HG03442 (cell line): Measurements from ENCODE around the gene TSPAN14.

Source experiments
- ATAC-seq: cut with Tn5 transposase; IDR thresholded peaks from one replicate; pipeline ENCODE4 v1.9.1; 2021; ENCODE audit warnings: mild to moderate bottlenecking, moderate library complexity; ENCODE audit not compliant: unreplicated experiment

TSPAN14 gene

DNA sequence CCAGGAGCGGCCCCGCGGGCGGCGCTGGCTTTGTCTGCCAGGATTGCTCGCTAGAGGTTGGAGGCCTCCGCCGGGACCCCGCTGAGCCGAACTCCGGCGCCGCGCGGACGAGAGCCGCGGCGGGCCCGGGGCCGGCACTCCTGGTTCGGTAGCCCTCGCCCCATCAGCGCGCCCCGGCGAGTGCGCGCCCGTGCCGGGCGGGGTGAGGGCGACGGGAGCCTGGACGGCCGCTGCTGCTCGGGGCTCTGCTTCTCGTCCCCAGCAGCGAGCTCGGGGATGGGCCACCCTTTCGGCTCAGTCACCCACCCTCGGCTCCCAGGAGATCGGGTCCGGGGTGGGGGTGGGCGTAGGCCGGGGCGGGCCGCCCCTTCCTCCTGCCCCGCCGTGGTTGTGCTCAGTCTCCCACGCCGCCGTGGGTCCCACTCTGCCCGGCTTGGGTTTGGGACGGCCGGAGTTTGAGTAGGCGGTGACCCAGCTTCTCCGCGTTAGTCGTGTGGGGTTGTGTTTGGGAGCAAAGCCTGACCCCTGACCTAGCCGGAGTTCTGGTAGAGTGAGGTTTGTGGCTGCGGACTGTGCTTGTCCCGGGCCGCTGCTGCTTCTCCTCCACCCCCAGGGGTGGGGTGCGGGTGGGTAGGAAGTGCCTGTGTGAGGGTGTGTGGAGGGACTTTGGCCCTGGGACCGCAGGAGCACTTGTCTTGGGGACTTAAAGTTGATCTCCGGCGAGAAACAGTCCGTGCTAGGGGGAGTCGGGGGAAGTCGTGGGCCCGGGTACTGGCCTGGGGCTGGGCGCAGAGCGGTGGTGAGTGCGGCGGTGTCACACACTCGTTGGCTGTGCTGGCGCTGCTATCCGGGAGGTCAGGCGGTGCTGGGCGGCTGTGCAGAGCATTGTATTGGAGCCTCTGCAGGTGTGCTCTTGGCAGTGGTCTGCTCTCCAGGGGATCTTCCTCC lies 677 bp downstream of the TSPAN14 start:
- ATAC-seq = peak; percentile 15

- ATAC-seq = no peak
Measured at GRCh38 chr10:80455461-80456349, 1.6 kb downstream of the TSPAN14 start.

DNA sequence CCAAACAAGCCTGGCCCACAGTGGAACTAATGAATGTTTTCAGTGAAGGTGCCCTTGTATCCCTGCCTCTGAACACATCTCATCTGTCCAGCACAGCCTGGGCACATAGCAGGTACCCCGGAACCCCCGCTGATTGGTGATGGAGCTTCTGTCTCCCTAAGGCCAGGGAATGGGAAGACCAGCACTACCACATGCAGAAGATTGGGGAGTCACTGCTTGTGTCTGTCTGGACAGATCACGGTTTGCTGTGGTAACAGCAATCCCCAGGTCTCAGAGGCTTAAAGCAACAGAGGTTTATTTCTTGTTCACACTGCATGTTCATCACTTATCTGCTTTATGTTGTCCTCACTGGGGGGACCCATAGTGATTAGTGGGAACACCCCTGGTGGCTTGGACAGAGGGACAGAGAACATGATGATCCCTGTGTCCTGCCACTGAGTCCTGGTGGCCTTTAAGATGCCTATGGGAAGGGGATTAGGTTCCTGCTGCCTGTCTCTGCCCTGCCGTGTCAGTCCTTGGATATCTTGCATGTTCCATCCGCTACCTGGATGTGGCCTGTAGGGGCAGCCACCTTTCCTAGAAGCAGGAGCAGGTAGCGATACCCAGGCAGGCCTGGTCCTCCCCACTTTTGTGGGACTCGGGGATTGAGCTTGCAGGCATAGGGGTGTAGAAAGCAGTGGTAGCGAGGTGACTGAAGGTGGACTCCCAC lies 3.6 kb downstream of the TSPAN14 start:
- no peak for ATAC-seq

DNA sequence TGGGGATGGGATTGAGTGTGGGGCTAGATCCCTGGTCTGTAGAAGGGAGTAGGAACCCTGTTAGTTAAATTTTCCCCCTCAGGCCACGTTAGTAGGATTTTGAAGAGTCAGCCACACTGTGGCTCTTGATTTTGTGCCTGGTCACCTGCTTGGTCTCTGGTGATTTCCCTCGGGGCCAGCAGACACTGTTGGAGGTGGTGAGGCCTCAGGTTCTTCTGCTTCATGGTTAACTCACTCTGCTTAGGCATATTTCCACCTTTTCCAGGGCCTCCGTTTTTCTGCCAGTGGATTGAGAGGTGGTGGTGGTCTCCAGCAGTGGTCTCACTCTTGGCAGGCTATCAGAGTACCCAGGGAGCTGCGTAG lies 4.1 kb downstream of the TSPAN14 start:
- no peak for ATAC-seq

DNA sequence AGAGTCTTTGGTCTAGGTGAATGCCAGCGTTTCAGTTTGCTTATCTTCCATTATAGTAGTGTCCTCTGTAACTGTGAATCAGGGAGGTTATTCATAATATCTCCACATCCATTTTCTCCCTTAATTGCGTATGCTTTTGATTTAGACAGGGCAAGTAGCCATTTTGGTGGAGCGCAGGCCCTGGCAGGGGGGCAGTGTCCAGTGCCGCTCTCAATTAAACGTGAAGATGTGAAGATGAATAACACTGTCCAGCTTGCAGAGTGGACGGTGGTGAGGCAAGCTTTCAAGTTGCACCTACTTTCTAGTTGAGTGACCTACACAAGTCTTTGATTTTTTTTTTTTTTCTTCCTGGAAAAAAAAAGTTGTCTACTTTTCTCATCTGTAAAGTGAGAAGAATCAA lies 4.5 kb downstream of the TSPAN14 start:
- ATAC-seq = no peak

DNA sequence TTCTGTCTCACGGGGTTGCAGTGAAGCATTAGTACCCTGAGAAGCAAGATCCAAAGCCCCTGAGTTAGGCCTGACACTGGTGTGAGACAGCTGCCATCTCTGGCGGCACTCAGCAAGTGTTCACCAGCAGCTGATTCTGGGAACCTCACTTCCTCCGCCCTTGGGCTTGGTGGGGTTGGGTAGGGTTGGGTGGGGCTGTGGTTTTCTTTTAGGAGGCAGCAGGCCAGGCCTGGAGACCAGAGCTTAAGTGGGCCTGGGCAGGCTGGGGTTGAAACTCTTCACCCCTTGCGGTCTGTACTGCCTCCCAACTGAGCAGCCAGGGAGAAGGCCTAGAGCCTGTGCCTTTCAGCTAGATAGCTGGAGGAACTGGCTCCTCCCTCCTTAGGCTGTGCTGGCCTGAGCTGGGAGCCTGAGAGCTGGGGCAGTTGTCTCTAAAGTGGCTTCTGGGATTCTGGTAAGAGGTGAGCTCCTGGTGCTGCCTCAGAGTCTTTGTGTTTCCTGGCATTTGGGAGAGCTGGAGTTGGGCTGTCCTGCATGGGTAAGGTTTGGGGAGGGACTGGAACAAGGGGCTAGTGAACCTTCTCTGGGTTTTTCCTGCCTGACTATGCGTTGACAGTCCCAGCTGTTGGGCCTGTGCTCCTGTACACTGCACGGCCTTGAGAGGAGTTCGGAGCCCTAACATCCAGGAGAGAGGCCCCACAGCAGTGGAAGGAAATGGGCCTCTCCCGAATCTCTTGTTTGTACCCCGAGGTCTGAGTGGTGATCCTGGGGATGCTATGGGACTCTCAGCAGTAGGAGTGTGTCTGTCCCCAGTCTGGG lies 5.1 kb downstream of the TSPAN14 start:
- ATAC-seq = peak; percentile 39

GRCh38 chr10:80460399-80461207 lies 6.5 kb downstream of the TSPAN14 start:
- ATAC-seq = no peak

- ATAC-seq = no peak
Measured at GRCh38 chr10:80461208-80462183, 7.4 kb downstream of the TSPAN14 start.

DNA sequence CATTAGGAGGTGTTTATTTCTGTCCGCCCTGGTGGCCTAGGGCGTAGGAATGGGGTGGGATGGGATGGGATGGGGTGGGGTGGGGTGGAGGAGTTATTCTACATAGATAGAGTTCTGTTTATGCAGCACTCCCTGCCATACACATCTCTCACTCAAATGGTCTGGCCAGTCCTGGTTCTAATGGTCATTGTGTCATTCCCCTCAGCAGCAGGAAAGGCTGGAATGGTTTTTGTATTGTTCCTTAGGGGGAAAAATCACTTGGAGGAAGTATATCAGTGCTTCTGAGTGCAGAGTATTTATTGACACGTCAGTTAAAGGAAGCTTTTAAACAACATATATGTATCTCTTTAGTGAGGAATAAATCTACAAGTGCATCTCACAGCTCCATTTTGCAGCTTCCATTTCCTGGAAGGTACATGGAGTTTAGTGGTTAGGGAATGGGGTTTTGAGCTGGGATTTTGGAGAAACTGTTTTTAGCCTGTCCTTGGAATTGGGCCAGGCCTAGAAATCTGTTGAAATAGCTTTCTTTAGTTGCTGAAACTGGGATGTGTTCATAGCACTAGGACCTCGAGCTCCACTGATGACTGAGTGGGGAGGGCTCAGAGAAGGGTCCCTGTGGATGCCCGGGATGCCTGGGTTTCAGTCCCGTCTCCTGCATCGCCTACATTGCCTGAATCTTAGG lies 8.3 kb downstream of the TSPAN14 start:
- no peak for ATAC-seq

GRCh38 chr10:80462981-80463741 lies 9.1 kb downstream of the TSPAN14 start:
- peak; percentile 36 for ATAC-seq

DNA sequence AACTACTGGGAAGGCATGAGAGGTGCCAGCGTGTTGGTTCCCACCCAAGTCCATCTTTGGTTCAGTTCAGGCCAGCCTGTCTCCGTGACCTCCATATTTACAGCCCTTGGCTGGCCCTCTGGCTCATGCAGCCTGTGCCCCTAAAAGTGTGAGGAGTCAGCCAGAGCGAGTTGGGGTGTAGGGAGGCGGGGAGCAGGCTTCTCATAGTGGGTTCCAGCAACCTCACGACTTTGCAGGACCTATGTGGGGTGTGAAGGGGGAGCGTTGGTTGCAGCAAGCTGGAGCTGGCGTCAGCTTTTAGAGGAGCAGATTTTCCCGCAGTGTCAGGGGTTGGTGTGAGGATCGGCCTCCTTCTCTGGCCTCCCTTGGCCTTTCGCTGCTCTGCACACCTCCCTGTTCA lies 9.8 kb downstream of the TSPAN14 start:
- no peak for ATAC-seq

DNA sequence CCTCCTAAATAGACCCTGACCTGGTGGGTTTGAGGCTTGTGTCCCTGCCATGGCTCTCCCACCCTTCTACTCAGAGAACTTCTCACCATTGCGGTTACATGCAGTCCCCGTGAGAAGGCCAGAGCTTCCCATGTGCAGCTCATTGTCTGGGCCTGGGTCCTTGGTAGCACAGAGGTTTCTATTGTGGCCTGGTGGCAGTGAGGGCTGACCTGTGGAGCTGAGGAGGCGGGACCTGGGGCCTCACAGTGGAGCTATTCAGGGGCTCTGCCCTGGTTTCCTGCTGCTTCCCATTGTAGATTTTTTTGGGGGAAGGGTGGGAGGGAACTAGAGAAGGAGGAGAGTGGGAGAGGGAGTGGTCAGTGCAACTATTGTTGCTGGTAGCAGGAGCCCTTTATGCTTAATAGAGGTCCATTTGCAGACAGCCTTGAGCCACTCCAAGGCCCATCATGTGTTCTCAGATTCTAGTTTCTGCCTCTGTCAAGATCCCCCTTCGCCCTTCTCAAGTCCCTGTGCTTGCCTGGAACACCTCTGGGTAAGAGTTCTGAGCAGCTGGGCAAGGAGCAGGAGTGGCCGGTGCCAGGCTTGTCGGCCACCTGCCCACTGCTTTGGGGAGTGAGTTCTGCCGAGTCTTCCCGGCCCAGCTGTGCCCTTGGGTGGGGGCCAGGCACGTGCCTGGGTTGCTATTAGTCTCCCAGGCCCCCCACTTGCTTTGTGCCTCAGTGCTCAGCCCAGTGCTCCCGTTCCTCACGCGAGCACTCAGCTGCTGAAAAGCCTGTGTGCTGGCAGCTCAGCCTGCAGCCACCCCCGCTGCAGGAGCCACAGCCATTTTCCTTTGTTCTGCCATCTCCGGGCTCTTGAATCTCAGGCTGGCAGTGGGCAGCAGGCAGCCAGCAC lies 10.7 kb downstream of the TSPAN14 start:
- ATAC-seq = no peak

- ATAC-seq = no peak
Measured at GRCh38 chr10:80465451-80465835, 11.3 kb downstream of the TSPAN14 start.

- ATAC-seq = peak; percentile 45
Measured at GRCh38 chr10:80465839-80466590, 11.9 kb downstream of the TSPAN14 start.

DNA sequence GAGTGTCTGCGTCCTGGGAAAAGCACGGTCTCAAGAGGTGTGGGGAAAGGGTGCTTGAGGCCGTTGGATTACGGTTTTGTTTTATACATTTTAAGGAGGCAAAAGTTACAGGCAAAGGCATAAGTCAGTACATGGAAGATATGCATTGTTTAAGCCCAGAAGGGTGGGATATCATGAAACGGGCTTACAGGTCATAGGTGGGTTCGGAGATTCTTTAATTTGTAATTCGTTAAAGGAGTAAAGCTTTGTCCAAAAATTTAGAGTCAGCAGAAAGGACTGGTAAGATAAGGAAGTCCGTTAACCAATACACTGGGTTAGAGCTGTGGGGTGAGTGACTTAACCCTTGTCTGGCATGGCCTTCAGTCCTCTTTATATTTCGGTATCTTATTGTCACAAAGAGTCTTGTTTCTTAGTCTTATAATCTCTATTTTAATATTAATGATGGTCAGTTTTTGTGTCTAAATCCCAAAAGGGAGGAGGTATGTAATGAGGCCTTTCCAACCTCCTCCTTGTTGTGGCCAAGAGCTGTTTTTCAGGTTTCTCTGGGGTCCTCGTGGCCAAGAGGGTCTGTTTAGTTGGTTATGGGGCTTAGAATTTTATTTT lies 12.7 kb downstream of the TSPAN14 start:
- ATAC-seq = no peak
